Stimulated activated CD8-positive, alpha-beta memory T cell treated with anti-CD3 and anti-CD28 coated beads, Interleukin-15, amount 100 ng/mL, for 4 hours (primary cell): ENCODE data around the gene OSBPL5.

Experiments
- DNase-seq, 2 donors: peaks; one replicate each; pipeline ENCODE4 v3.0.0-alpha.2; 2020; ENCODE audit warnings: low read depth in 2 of 2

Gene OSBPL5

GRCh38 chr11:3163241-3163981, 1.7 kb downstream of the OSBPL5 start:
- DNase-seq: no peak

GRCh38 chr11:3162410-3163240, 2.5 kb downstream of the OSBPL5 start:
- DNase-seq: no peak

GRCh38 chr11:3161720-3162409, 3.2 kb downstream of the OSBPL5 start:
- no peak for DNase-seq

- no peak for DNase-seq
Measured at GRCh38 chr11:3161309-3161708, 3.8 kb downstream of the OSBPL5 start.

- no peak for DNase-seq
Measured at GRCh38 chr11:3160252-3161031, 4.7 kb downstream of the OSBPL5 start.

- no peak for DNase-seq
Measured at GRCh38 chr11:3159296-3160190, 5.6 kb downstream of the OSBPL5 start.

GRCh38 chr11:3158821-3159220, 6.3 kb downstream of the OSBPL5 start:
- no peak for DNase-seq

- DNase-seq: no peak
Measured at GRCh38 chr11:3158131-3158591, 6.9 kb downstream of the OSBPL5 start.

- DNase-seq: no peak
Measured at GRCh38 chr11:3157381-3158130, 7.6 kb downstream of the OSBPL5 start.

GRCh38 chr11:3156661-3157311, 8.3 kb downstream of the OSBPL5 start:
- no peak for DNase-seq

- DNase-seq: no peak
Measured at GRCh38 chr11:3156282-3156660, 8.8 kb downstream of the OSBPL5 start.

- no peak for DNase-seq
Measured at GRCh38 chr11:3155691-3156258, 9.3 kb downstream of the OSBPL5 start.

GRCh38 chr11:3155216-3155615, 9.9 kb downstream of the OSBPL5 start:
- DNase-seq: no peak

GRCh38 chr11:3154001-3154599, 11.0 kb downstream of the OSBPL5 start:
- no peak for DNase-seq

GRCh38 chr11:3153291-3153861, 11.7 kb downstream of the OSBPL5 start:
- DNase-seq: no peak

- DNase-seq: no peak
Measured at GRCh38 chr11:3152471-3153110, 12.5 kb downstream of the OSBPL5 start.

- no peak for DNase-seq
Measured at GRCh38 chr11:3150726-3151125, 14.4 kb downstream of the OSBPL5 start.

- no peak for DNase-seq
Measured at GRCh38 chr11:3149852-3150188, 15.3 kb downstream of the OSBPL5 start.
